AG10803 (cell line): ENCODE data around the gene TAAR8.

ENCODE experiments used
- DNase-seq: peaks from one replicate; pipeline ENCODE4 v3.0.0; 2010; ENCODE audit warnings: low read depth
- H3K4me3 ChIP-seq: 2 replicates; pipeline ENCODE4 v1.5.1; 2011; ENCODE audit warnings: mild to moderate bottlenecking, low read length, control low read depth
- CTCF ChIP-seq: conservative IDR thresholded peaks from 2 replicates; pipeline ENCODE4 v1.5.1; 2011; ENCODE audit warnings: mild to moderate bottlenecking, low read length, control low read depth, inconsistent platforms

The TAAR8 gene

GRCh38 chr6:132511831-132512220 lies 40.6 kb upstream of the TAAR8 start:
- TF ChIP-seq CTCF = no peak
- no peak for DNase-seq
- H3K4me3 ChIP-seq = peak overlapping the region; percentile 79

- no peak for DNase-seq
- peak overlapping the region; percentile 79 for H3K4me3 ChIP-seq
- TF ChIP-seq CTCF = no peak
Observed at GRCh38 chr6:132512342-132512637, 40.2 kb upstream of the TAAR8 start.

GRCh38 chr6:132512638-132513632 lies 39.5 kb upstream of the TAAR8 start, which contains the start of gene STX7:
TSS of gene STX7 (minus strand) at chr6:132513116. CDS start at chr6:132503530, 9,586 bp downstream.
- no peak for TF ChIP-seq CTCF
- peak; percentile 81 for DNase-seq
- peak within 1 kb of the TSS; percentile 79 for H3K4me3 ChIP-seq

GRCh38 chr6:132513831-132514545 lies 38.5 kb upstream of the TAAR8 start:
- H3K4me3 ChIP-seq = no peak overlapping the region
- DNase-seq = no peak
- TF ChIP-seq CTCF = no peak

GRCh38 chr6:132515386-132515785 lies 37.1 kb upstream of the TAAR8 start:
- H3K4me3 ChIP-seq = no peak overlapping the region
- peak; percentile 14 for DNase-seq
- TF ChIP-seq CTCF = no peak

GRCh38 chr6:132520953-132521352 lies 31.5 kb upstream of the TAAR8 start:
- TF ChIP-seq CTCF = no peak
- H3K4me3 ChIP-seq = no peak overlapping the region
- DNase-seq = peak; percentile 64
